Osteoblast (primary cell): ENCODE measurements around the gene WDR54. TPM values are rescaled to one million over a fixed set of nuclear protein-coding genes. Genes with fewer than 3 reads are reported as not detected.

Experiments used
- DNase-seq: peaks from one replicate; pipeline ENCODE4 v3.0.0; 2011; ENCODE audit warnings: low spot score, mixed read lengths; ENCODE audit not compliant: insufficient read length; ENCODE audit errors: missing footprints
- H2AFZ ChIP-seq: 2 replicates; pipeline ENCODE4 v1.6.0; 2011; ENCODE audit warnings: mild to moderate bottlenecking, low read length
- H3K27ac ChIP-seq: 2 replicates; pipeline ENCODE4 v1.5.1; 2011; ENCODE audit warnings: mild to moderate bottlenecking, low read depth, low read length, moderate library complexity
- H3K27me3 ChIP-seq: 2 replicates; pipeline ENCODE4 v1.6.0; 2012; ENCODE audit warnings: mild to moderate bottlenecking, control low read depth, inconsistent platforms, low read length, moderate library complexity; ENCODE audit not compliant: insufficient read depth
- H3K36me3 ChIP-seq: 2 replicates; pipeline ENCODE4 v1.5.1; 2011; ENCODE audit warnings: mild to moderate bottlenecking, low read length, control low read depth, moderate library complexity; ENCODE audit not compliant: insufficient read depth
- H3K4me1 ChIP-seq: 2 replicates; pipeline ENCODE4 v1.5.1; 2011; ENCODE audit warnings: mild to moderate bottlenecking, low read length, control low read depth, moderate library complexity; ENCODE audit not compliant: insufficient read depth
- H3K4me2 ChIP-seq: 2 replicates; pipeline ENCODE4 v1.6.0; 2011; ENCODE audit warnings: mild to moderate bottlenecking, low read length; ENCODE audit not compliant: insufficient read depth
- H3K4me3 ChIP-seq: fragments of 200-600 bp; sonication (generic); 3 replicates; pipeline ENCODE4 v1.5.1; 2012; ENCODE audit warnings: mild to moderate bottlenecking, low read length, inconsistent platforms; ENCODE audit not compliant: insufficient read depth
- H3K79me2 ChIP-seq: 2 replicates; pipeline ENCODE4 v1.6.0; 2012; ENCODE audit warnings: mild to moderate bottlenecking, low read length, control low read depth, inconsistent platforms; ENCODE audit not compliant: insufficient read depth
- H3K9me3 ChIP-seq: 2 replicates; pipeline ENCODE4 v1.5.1; 2011; ENCODE audit warnings: low read depth, low read length, control low read depth
- H4K20me1 ChIP-seq: 2 replicates; pipeline ENCODE4 v1.6.0; 2012; ENCODE audit warnings: mild to moderate bottlenecking, low read length, control low read depth; ENCODE audit not compliant: insufficient read depth
- CTCF ChIP-seq: IDR thresholded peaks from 2 replicates; pipeline ENCODE4 v1.5.1; 2011; ENCODE audit warnings: mild to moderate bottlenecking, low read depth, low read length, moderate library complexity; ENCODE audit errors: extremely low read depth
- total RNA-seq: library from RNA; depleted of rRNA; stranded (reverse); fragments of >200 nt; gene quantifications from 2 replicates; pipeline ENCODE4 v1.2.3, GENCODE V29; 2012

Gene WDR54
- total RNA-seq, 1 donor: 23.9 TPM

DNA sequence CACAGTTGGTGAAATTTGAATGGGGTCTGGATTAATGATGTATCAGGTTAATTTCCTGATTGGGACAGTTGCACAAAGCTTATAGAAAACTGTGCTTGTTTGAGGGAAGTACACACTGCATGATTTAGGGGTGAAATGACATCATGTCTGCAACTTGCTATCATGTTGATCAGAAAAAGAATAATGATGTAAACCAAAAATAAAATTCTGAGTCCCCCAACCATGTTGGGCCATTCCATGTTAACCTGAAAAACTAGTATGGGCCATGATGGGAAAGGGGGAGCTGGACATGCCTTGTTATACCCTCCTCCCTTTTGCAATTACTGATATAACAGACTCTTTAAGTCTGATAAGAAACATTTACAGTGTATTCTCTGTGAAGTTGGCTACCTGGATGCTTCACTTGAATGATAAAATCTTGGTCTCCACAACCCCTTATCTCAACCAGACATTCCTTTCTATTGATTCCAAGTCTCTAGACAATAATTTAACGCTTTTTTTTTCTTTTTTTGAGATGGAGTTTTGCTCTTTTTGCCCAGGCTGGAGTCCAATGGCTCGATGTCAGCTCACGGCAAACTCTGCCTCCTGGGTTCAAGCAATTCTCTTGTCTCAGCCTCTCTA is 29.1 kb downstream of the WDR54 start:
- H3K79me2 ChIP-seq: peaks cover 4% of the 10 kb centered on the region
- H2AFZ ChIP-seq: no peak overlapping the region
- H3K9me3 ChIP-seq: no peaks in the 10 kb centered on the region
- no peak overlapping the region for H3K27ac ChIP-seq
- H4K20me1 ChIP-seq: no peaks in the 10 kb centered on the region
- no peak overlapping the region for H3K4me3 ChIP-seq
- peaks cover 9% of the 10 kb centered on the region for H3K4me1 ChIP-seq
- no peaks in the 10 kb centered on the region for H3K36me3 ChIP-seq
- TF ChIP-seq CTCF: no peak
- peaks cover 6% of the 10 kb centered on the region for H3K27me3 ChIP-seq
- no peak for DNase-seq
- no peak overlapping the region for H3K4me2 ChIP-seq

GRCh38 chr2:74454654-74455511 is 33.4 kb downstream of the WDR54 start, which contains the start of gene INO80B:
Gene INO80B, plus strand, starts transcription at chr2:74455087. Its CDS starts 30 bp downstream, at chr2:74455117.
- Histone ChIP-seq H2AFZ (peak within 1 kb of the TSS; percentile 84), H3K27ac (peak within 1 kb of the TSS; percentile 53), H3K4me1 (peaks cover 24% of the 10 kb centered on the region)

DNA sequence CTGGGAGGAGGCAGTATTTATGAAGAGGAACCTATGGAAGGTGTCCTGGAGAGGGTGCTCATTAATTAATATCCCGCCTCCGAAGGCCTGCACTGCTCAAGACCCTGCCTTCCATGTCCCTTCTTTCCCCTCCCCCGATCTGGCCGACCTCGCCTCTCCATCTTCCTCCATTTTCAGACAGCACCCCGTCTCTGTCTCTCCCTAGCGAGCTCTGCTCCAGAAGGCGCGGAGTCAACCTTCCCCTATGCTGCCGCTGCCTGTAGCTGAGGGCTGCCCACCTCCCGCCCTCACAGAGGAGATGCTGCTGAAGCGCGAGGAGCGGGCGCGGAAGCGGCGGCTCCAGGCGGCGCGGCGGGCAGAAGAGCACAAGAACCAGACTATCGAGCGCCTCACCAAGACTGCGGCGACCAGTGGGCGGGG is 35.6 kb downstream of the WDR54 start:
- Histone ChIP-seq H2AFZ (peak overlapping the region; percentile 80), H3K27me3 (peaks cover 3% of the 10 kb centered on the region), H3K4me2 (peak overlapping the region; percentile 99), H3K36me3 (peaks cover 15% of the 10 kb centered on the region), H3K4me3 (peak overlapping the region; percentile 87), H3K9me3 (no peaks in the 10 kb centered on the region), H3K79me2 (peaks cover 23% of the 10 kb centered on the region), H4K20me1 (no peaks in the 10 kb centered on the region), H3K27ac (peak overlapping the region; percentile 24), H3K4me1 (peaks cover 24% of the 10 kb centered on the region)
- peak; percentile 85 for DNase-seq
- no peak for TF ChIP-seq CTCF

More at GRCh38 chr2:74454654-74455511, 33.4 kb downstream of the WDR54 start, which contains the start of gene INO80B:
- H3K79me2 ChIP-seq: peaks cover 23% of the 10 kb centered on the region
- TF ChIP-seq CTCF: no peak
- H4K20me1 ChIP-seq: no peaks in the 10 kb centered on the region
- peaks cover 6% of the 10 kb centered on the region for H3K27me3 ChIP-seq
- peak within 1 kb of the TSS; percentile 83 for H3K4me2 ChIP-seq
- H3K9me3 ChIP-seq: no peaks in the 10 kb centered on the region
- DNase-seq: peak; percentile 96
- H3K4me3 ChIP-seq: peak within 1 kb of the TSS; percentile 81
- H3K36me3 ChIP-seq: no peaks in the 10 kb centered on the region

DNA sequence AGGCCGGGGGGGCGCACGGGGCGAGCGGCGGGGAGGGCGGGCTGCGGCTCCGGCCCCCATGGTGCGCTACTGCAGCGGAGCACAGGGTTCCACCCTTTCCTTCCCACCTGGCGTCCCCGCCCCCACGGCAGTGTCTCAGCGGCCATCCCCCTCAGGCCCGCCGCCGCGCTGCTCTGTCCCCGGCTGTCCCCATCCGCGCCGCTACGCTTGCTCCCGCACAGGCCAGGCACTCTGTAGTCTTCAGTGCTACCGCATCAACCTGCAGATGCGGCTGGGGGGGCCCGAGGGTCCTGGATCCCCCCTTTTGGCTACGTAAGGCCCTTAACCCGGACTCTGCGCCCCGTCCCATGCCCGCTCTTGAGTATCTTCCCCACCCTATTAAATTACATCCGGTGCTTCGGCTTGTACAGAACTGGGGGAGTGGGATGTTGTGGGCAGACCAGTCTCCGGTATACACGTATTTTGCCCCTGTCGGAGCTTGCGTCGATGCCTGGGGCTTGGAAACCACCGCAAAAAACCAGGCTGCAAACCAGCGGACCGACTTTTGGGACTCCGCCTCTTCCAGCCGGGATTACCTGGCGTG is 36.1 kb downstream of the WDR54 start:
- Histone ChIP-seq H4K20me1 (no peaks in the 10 kb centered on the region), H3K79me2 (peaks cover 28% of the 10 kb centered on the region), H3K9me3 (no peaks in the 10 kb centered on the region), H3K27me3 (peaks cover 3% of the 10 kb centered on the region), H3K4me2 (peak overlapping the region; percentile 99), H3K4me3 (peak overlapping the region; percentile 87), H2AFZ (peak overlapping the region; percentile 88), H3K36me3 (peaks cover 20% of the 10 kb centered on the region), H3K27ac (peak overlapping the region; percentile 78), H3K4me1 (peaks cover 24% of the 10 kb centered on the region)
- TF ChIP-seq CTCF: no peak
- no peak for DNase-seq
